DND-41 (cell line): ENCODE results near the gene ENO3.

Source experiments
- ATAC-seq: fragments of 200-7000 bp; cut with Tn5 transposase; 3 replicates; pipeline ENCODE4 v1.9.1; 2021; ENCODE audit warnings: low read depth; ENCODE audit not compliant: insufficient read depth
- DNase-seq: peaks from one replicate; pipeline ENCODE4 v3.0.0-alpha.2; 2020
- H2AFZ ChIP-seq: 2 replicates; pipeline ENCODE4 v1.6.0; 2012; ENCODE audit warnings: low read depth, low read length
- H3K27ac ChIP-seq: 2 replicates; pipeline ENCODE4 v1.5.1; 2012; ENCODE audit warnings: low read length, inconsistent platforms
- H3K27me3 ChIP-seq: fragments of 200-600 bp; sonication (generic); 2 replicates; pipeline ENCODE4 v1.6.0; 2012; ENCODE audit warnings: low read length, mild to moderate bottlenecking, inconsistent platforms; ENCODE audit not compliant: insufficient read depth, poor library complexity
- H3K36me3 ChIP-seq: 2 replicates; pipeline ENCODE4 v1.5.1; 2012; ENCODE audit warnings: low read length, inconsistent platforms; ENCODE audit not compliant: insufficient read depth
- H3K4me1 ChIP-seq: 2 replicates; pipeline ENCODE4 v1.5.1; 2012; ENCODE audit warnings: mild to moderate bottlenecking, low read length; ENCODE audit not compliant: insufficient read depth
- H3K4me2 ChIP-seq: 2 replicates; pipeline ENCODE4 v1.6.0; 2012; ENCODE audit warnings: mild to moderate bottlenecking, moderate library complexity, low read length, inconsistent platforms; ENCODE audit not compliant: insufficient read depth
- H3K4me3 ChIP-seq, 2 experiments: fragments of 200-600 bp in 1 of 2; shearing (Covaris generic) in 1 of 2; 2 replicates each; pipeline ENCODE4 v1.5.1; 2012 to 2016; ENCODE audit warnings: inconsistent platforms in 2 of 2, low read length in 2 of 2, mild to moderate bottlenecking in 2 of 2, low read depth in 1 of 2, moderate library complexity in 1 of 2
- H3K79me2 ChIP-seq: 2 replicates; pipeline ENCODE4 v1.6.0; 2012; ENCODE audit warnings: low read length, inconsistent platforms; ENCODE audit not compliant: insufficient read depth
- H3K9ac ChIP-seq: 2 replicates; pipeline ENCODE4 v1.6.0; 2012; ENCODE audit warnings: low read depth, mild to moderate bottlenecking, inconsistent platforms, low read length, moderate library complexity
- H3K9me3 ChIP-seq: 2 replicates; pipeline ENCODE4 v1.5.1; 2012; ENCODE audit warnings: low read length, moderate library complexity, mild to moderate bottlenecking, inconsistent platforms; ENCODE audit not compliant: insufficient read depth, severe bottlenecking
- H4K20me1 ChIP-seq: 2 replicates; pipeline ENCODE4 v1.6.0; 2012; ENCODE audit warnings: low read length; ENCODE audit not compliant: insufficient read depth
- CTCF ChIP-seq: IDR thresholded peaks from 2 replicates; pipeline ENCODE4 v1.5.1; 2012; ENCODE audit warnings: borderline replicate concordance, low read length, moderate library complexity, mild to moderate bottlenecking; ENCODE audit not compliant: poor library complexity, severe bottlenecking; ENCODE audit errors: extremely low read depth
- EZH2 ChIP-seq: IDR thresholded peaks from 3 replicates; pipeline ENCODE4 v1.6.1; 2012; ENCODE audit warnings: borderline replicate concordance, low read depth, mild to moderate bottlenecking, moderate library complexity, low read length, inconsistent platforms; ENCODE audit not compliant: severe bottlenecking

The ENO3 gene

GRCh38 chr17:4973256-4974114 is 22.6 kb downstream of the ENO3 start:
- no peak for ATAC-seq

GRCh38 chr17:4974115-4974670 is 23.3 kb downstream of the ENO3 start:
- Histone ChIP-seq H3K9me3 (no peaks in the 10 kb centered on the region), H4K20me1 (peaks cover 4% of the 10 kb centered on the region), H3K27me3 (no peaks in the 10 kb centered on the region), H3K36me3 (peaks cover 83% of the 10 kb centered on the region), H3K4me3 (no peak overlapping the region), H3K27ac (no peak overlapping the region), H3K9ac (no peak overlapping the region), H3K4me1 (peaks cover 7% of the 10 kb centered on the region), H3K79me2 (peaks cover 5% of the 10 kb centered on the region; the same call in 1 of the 2 replicates), H2AFZ (no peak overlapping the region), H3K4me2 (no peak overlapping the region)
- no peak for ATAC-seq
- TF ChIP-seq EZH2 (no peak), CTCF (no peak)
- DNase-seq = no peak

More at GRCh38 chr17:4973256-4974114, 22.6 kb downstream of the ENO3 start:
- no peak for DNase-seq
- Histone ChIP-seq H4K20me1 (peaks cover 4% of the 10 kb centered on the region), H3K27ac (no peak overlapping the region), H3K27me3 (no peaks in the 10 kb centered on the region), H2AFZ (no peak overlapping the region), H3K36me3 (peaks cover 82% of the 10 kb centered on the region), H3K4me1 (peaks cover 14% of the 10 kb centered on the region), H3K9me3 (no peaks in the 10 kb centered on the region), H3K4me3 (no peak overlapping the region), H3K4me2 (no peak overlapping the region), H3K79me2 (peaks cover 12% of the 10 kb centered on the region), H3K9ac (no peak overlapping the region)
- TF ChIP-seq EZH2 = no peak

DNA sequence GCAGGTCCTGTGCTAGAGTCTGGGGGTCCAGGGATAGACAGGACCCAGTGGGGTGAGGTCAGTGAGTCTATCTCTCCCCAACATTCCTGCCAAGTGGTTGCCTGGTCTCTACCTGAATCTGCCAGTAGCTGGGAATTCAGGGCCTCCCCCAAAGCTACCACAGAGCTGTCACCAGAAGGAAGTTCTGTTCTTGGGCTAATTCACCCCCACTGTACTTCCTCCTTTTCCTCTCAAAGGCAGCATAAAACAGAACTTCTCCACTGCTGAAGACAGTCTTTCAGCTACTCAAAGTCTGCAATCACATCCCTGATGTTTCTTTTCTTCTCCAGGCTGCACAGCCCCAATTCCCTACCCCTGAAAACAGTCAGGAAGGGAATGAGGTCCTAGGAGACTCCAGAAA is 27.8 kb downstream of the ENO3 start:
- H3K4me1 ChIP-seq = peaks cover 6% of the 10 kb centered on the region
- DNase-seq = no peak

More for the DNA sequence above, 27.8 kb downstream of the ENO3 start:
- no peaks in the 10 kb centered on the region for H3K27me3 ChIP-seq
- H3K4me3 ChIP-seq = no peak overlapping the region
- no peak overlapping the region for H3K27ac ChIP-seq
- H4K20me1 ChIP-seq = no peaks in the 10 kb centered on the region
- TF ChIP-seq EZH2 (no peak), CTCF (no peak)
- H3K9ac ChIP-seq = no peak overlapping the region
- ATAC-seq = no peak
- no peak overlapping the region for H2AFZ ChIP-seq
- H3K9me3 ChIP-seq = no peaks in the 10 kb centered on the region
- H3K4me2 ChIP-seq = no peak overlapping the region
- H3K79me2 ChIP-seq = no peaks in the 10 kb centered on the region
- H3K36me3 ChIP-seq = peaks cover 76% of the 10 kb centered on the region
